Measurements from ENCODE around the gene PDE4B. TPM values are rescaled to one million over a fixed set of nuclear protein-coding genes. Genes with fewer than 3 reads are reported as not detected.
A peak's percentile ranks its signal among the peaks of the same experiment; 100 is the strongest.
"Not testable (repeated sequence)": the region's sequence is repeated elsewhere in the genome, so short reads cannot be mapped to it uniquely, and the experiment has no call there.

Gene PDE4B
- total RNA-seq, 1 donor from 2014 or later, result 163 TPM

- no peak for DNase-seq (ENCODE audit: low read depth in 2 of 2)
Observed at GRCh38 chr1:65992165-65992821, 199.6 kb downstream of the PDE4B start.

GRCh38 chr1:65992831-65993271 is 200.2 kb downstream of the PDE4B start:
- DNase-seq (ENCODE audit: low read depth in 2 of 2), result no peak

- no peak for DNase-seq (ENCODE audit: low read depth in 2 of 2)
Observed at GRCh38 chr1:65994223-65994622, 201.5 kb downstream of the PDE4B start.

DNA sequence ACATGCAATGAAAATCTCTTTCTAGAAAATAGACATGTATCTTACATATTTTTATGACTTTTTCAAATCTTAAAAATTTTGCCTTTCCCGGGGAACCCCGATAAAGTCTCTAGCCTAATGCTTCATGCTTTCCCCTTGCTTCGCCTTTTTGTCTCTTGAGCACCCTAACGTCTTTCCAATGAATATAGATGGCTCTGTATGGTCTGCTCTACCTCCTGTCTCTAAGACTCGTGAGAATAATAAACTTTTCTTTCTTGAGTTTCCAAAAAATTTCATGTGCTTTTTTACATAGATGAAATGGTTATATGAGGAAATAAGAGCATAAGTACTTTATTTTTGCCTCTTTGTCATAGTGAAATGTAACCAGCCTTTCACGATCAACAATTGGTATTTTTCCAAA is 202.6 kb downstream of the PDE4B start:
- no peak for DNase-seq (ENCODE audit: low read depth in 2 of 2)

DNA sequence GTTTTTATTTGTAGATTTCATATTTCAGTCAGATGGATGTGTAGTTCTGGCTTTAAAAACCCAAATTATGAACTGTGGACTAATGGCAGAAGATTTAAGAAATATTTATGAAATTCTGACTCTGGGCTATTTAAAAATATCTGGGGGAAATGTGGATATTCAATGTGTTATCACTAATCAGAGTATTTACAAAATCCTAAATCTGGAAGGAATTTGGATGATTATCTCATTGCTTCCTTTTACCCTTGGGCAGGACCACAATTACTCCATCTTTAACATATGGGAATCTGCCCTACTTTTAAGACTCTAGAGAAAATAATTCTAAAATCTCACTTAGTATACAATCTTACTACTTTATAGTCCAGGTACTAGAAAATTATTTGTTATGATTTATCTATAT is 203.2 kb downstream of the PDE4B start:
- no peak for DNase-seq (ENCODE audit: low read depth in 2 of 2)

GRCh38 chr1:65997693-65998092 is 205.0 kb downstream of the PDE4B start:
- DNase-seq (ENCODE audit: low read depth in 2 of 2), result no peak

DNA sequence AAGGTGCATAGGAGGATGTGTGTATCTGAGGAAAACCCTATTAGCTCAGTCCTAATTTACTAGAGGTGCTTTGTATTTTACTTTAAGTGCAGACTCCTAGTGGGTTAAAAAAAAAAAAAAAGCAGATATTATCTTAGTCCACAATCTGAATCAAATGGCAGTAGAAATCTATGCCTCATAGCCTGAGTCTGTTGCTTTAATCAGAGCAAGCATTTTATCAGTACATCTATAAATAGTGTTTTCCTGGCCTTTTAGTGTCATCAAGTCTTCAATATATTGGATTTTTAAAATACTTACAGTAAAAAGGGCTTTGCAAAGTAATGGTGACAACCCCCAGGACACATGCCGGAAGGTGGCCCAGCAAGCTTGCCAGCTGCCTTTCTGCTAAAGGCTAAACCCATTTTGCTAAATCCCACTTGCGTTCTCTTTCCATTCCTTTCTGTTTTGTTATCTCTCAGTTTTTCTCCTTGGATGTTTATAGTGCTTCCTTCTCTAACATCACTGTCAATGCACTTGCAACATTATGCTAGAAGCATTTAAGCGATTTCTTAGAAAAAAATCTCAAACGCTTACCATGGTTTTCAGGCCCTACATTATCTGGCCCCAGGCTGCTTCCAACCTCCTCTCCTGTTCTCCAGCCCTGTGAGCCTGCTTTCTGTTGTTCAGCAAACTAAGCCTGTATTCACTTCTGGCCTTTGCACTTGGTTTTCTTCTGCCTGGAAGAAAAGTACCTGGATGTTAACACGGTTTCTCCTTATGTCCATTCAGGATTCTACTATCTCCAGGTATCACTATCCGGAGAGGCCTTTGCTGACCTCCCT is 206.3 kb downstream of the PDE4B start:
- DNase-seq (ENCODE audit: low read depth in 2 of 2), result no peak

DNA sequence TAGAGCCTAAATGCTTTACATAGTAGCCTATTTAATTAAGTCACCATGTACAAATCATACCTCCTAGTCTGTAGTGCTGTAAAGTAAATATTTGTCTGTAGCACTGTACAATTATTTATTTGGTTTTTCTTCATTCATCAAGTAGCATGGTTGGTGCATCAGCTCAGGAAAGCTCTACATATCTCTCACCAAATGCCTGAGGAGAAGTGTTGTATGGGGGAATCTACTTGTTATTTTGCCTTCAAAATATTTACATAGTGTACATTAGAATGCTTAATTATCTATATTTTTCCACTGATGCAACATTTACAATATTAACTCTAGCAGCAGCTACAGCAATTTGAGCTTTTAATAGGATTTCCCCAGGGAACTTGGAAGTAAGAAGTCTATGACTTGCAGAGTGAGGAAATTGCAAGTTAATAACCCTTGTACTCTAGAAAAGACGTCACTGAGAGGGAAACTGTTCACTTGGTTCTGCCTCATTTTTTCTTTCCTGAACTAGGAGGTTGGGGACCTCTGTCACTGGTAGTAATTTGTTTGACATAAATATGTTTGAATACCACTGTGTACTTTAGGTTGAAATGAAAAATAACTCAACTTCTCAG is 207.4 kb downstream of the PDE4B start:
- DNase-seq (ENCODE audit: low read depth in 2 of 2), result no peak

DNA sequence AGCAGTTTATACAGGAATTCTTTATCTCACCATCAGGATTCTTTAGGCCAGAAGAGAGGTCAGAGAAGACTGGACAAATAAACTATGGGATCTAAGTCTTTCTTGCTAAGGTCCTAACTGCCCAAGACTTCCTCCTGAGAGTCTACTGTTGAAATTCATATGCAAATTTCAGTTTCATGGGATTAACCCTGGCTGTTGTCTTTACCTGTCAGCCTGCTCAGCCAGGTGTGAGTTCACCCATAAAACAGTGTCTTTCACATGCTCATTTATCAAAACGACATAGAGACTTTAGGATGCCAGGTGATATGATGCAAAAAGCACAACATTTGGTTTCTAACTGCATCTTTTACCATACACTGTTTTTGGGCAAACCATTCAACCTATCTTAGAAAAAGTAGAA is 211.0 kb downstream of the PDE4B start:
- DNase-seq (ENCODE audit: low read depth in 2 of 2), result no peak

DNA sequence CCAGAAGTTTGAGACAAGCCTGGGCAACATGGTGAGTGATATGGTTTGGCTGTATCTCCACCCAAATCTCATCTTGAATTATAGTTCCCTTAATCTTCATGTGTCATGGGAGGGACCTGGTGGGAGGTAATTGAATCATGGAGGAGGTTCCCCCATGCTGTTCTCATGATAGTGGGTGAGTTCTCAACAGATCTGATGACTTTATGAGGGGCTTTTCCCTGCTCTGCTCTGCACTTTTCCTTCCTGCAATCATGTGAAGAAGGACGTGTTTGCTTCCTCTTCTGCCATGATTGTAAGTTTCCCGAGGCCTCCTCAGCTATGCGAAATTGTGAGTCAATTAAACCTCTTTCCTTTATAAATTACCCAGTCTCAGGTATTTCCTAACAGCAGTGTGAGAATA is 213.8 kb downstream of the PDE4B start:
- not testable (repeated sequence) for DNase-seq (ENCODE audit: low read depth in 2 of 2)

GRCh38 chr1:66012106-66012784 is 219.6 kb downstream of the PDE4B start:
- no peak for DNase-seq (ENCODE audit: low read depth in 2 of 2)

- no peak for DNase-seq (ENCODE audit: low read depth in 2 of 2)
Observed at GRCh38 chr1:66013371-66013770, 220.7 kb downstream of the PDE4B start.

DNA sequence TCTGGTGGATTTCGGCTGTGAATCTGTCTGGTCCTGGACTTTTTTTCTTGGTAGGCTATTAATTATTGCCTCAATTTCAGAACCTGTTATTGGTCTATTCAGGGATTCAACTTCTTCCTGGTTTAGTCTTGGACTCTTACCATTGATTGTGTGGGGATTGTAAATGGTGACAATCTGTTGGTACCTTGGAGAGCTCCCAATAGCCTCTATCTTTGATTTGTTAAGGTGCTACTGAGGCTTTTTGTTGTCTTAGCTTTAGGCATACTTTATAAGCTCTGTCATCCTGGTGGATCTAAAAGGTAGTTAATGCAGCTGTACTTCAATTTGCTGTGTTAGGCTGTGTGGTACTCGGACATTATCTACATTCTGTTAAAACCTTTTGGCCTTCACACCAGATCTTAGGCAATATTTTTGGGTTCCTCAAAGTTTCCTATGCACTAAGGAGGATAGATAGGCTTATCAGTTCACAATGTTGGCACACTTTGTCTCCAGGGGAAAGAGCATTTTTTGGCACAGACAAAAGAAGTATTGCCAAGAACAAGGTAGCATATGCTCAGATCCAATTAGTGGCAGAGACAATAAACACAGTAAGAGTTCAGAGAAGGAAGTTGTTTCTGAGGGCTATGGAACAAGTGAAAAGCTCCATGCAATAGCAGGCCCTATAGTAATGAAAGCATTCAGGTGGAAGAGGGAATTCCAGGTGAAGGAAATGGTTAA is 230.4 kb downstream of the PDE4B start:
- DNase-seq (ENCODE audit: low read depth in 2 of 2), result peak; percentile 14 to 36

DNA sequence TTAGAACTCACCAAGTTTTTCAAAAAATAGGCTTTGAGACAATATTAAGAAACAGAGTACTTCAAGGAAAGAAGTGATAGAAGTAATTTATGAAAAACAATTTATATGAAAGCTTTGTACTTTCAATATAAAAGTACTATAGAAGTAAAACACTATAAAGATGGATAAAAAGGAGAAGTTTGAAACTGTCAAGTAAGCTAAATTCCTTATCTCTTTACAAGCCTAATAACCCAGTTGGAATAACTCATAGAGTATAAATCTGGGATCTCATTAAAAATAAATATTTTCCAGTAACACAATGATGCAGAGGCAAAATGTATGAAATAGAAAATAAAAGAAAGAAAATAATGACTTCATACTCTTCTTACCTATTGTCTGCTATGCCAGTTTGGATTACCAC is 232.5 kb downstream of the PDE4B start:
- DNase-seq (ENCODE audit: low read depth in 2 of 2), result no peak

GRCh38 chr1:66028035-66028434 is 235.3 kb downstream of the PDE4B start:
- no peak for DNase-seq (ENCODE audit: low read depth in 2 of 2)

GRCh38 chr1:66033781-66034180 is 241.1 kb downstream of the PDE4B start:
- no peak for DNase-seq (ENCODE audit: low read depth in 2 of 2)

GRCh38 chr1:66035616-66036245 is 243.0 kb downstream of the PDE4B start:
- DNase-seq (ENCODE audit: low read depth in 2 of 2), result no peak

GRCh38 chr1:66041654-66042053 is 249.0 kb downstream of the PDE4B start:
- DNase-seq (ENCODE audit: low read depth in 2 of 2), result no peak

DNA sequence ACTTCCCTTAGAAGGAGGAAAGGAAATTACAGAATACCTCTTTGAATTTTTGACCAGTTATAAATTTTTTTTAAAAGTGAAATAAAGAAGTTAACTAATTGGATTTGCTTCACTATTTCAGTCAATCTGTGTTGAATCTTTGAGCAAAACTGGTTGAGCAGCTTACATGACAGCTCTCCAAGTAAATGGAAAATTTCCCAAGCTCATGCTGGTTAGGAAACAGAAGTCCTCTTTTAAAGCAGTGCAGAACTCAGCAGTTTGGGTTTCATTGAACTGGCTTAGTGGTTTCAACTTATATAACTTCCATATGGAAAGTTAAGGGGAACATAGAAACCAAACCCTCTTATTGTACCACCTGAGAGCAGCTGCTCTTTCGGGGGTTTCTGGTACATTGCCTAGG is 250.5 kb downstream of the PDE4B start:
- DNase-seq (ENCODE audit: low read depth in 2 of 2), result no peak

GRCh38 chr1:66044912-66045311 is 252.2 kb downstream of the PDE4B start:
- DNase-seq (ENCODE audit: low read depth in 2 of 2), result no peak

- no peak for DNase-seq (ENCODE audit: low read depth in 2 of 2)
Observed at GRCh38 chr1:66046415-66046814, 253.7 kb downstream of the PDE4B start.
